Measurements from ENCODE around the gene NLRP3. TPM values are rescaled to one million over a fixed set of nuclear protein-coding genes. Genes with fewer than 3 reads are reported as not detected.

The NLRP3 gene
- total and polyA plus RNA-seq, 9 of the 15 experiments (the other 6 are each of a cell fraction or from before 2014, with no cell fraction given) = not detected

DNA sequence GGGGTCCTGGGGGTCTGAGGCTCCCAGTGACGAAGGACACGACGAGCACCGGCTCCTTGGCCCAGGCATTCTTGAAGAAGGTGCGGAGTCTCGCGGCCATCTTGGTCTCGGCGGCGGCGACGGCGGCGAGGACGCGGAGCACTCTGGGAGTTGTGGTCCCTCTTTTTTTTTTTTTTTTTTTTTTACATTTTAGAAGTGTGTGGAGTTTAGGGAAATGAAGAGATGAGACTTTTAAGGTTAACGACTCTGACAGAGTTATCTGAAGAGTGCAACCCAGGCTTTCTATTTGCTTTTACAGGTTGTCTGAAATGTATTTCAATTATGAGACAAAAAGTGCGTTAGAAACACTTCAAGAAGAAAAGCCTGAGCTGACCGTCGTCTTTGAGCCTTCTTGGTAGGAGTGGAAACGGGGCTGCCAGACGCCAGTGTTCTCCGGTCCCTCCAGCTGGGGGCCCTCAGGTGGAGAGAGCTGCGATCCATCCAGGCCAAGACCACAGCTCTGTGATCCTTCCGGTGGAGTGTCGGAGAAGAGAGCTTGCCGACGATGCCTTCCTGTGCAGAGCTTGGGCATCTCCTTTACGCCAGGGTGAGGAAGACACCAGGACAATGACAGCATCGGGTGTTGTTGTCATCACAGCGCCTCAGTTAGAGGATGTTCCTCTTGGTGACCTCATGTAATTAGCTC, 32.3 kb downstream of the NLRP3 start (continued):
- no peak for TF ChIP-seq EZH2 (IDR thresholded peaks at IDR 0.05; ENCODE audit: borderline replicate concordance, low read depth, low read length)
- no peak for TF ChIP-seq TCF7 (IDR thresholded peaks at IDR 0.05; ENCODE audit: borderline replicate concordance)
- TF ChIP-seq ETV1 (tag; conservative IDR thresholded peaks at IDR 0.05; ENCODE audit: low read depth) = peak; percentile 57; the same call in 1 of the 2 replicates
- TF ChIP-seq ZNF785 (CRISPR knock-in tag; IDR thresholded peaks at IDR 0.05) = no peak
- no peak for TF ChIP-seq C11orf30 (IDR thresholded peaks at IDR 0.05; ENCODE audit: low read depth)
- TF ChIP-seq ARID2 (IDR thresholded peaks at IDR 0.05) = no peak
- peak; percentile 73 for TF ChIP-seq RBFOX2 (IDR thresholded peaks at IDR 0.05; ENCODE audit: low read depth, low read length)
- no peak for TF ChIP-seq HMGN3 (IDR thresholded peaks at IDR 0.05; ENCODE audit: borderline replicate concordance, extremely low read depth, insufficient read length, low read depth, low read length)
- no peak for TF ChIP-seq ZBTB5 (IDR thresholded peaks at IDR 0.05)
- no peak for TF ChIP-seq ZNF395 (CRISPR knock-in tag; IDR thresholded peaks at IDR 0.05)
- TF ChIP-seq, protein P1, sequence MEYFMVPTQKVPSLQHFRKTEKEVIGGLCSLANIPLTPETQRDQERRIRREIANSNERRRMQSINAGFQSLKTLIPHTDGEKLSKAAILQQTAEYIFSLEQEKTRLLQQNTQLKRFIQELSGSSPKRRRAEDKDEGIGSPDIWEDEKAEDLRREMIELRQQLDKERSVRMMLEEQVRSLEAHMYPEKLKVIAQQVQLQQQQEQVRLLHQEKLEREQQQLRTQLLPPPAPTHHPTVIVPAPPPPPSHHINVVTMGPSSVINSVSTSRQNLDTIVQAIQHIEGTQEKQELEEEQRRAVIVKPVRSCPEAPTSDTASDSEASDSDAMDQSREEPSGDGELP (CRISPR knock-in tag; IDR thresholded peaks at IDR 0.05; ENCODE audit: borderline replicate concordance) = peak; percentile 51; the same call in 1 of the 2 replicates
- no peak for TF ChIP-seq ARHGAP35 (IDR thresholded peaks at IDR 0.05; ENCODE audit: partially characterized antibody)
- no peak for TF ChIP-seq ZNF695 (CRISPR knock-in tag; IDR thresholded peaks at IDR 0.05)
- no peak for TF ChIP-seq SMARCA5 (IDR thresholded peaks at IDR 0.05)

All from K562 (cell line).